Activated naive CD8-positive, alpha-beta T cell treated with anti-CD3 and anti-CD28 coated beads, Interleukin-2, amount 50 U/mL, for 24 hours (primary cell): ENCODE results near the gene SLC38A10.

Source experiments
- ATAC-seq: fragments of 150-1000 bp; cut with Tn5 transposase; one replicate; pipeline ENCODE4 v1.10.0; 2021
- DNase-seq: peaks from one replicate; pipeline ENCODE4 v3.0.0; 2021
- H3K27ac Mint-ChIP-seq: one replicate; pipeline ENCODE4 v1.8.0; 2021; ENCODE audit warnings: mild to moderate bottlenecking, mixed read lengths
- H3K27me3 Mint-ChIP-seq: one replicate; pipeline ENCODE4 v1.8.0; 2021; ENCODE audit warnings: mixed read lengths
- H3K36me3 Mint-ChIP-seq: one replicate; pipeline ENCODE4 v1.8.0; 2021; ENCODE audit warnings: low read depth, mixed read lengths
- H3K4me1 Mint-ChIP-seq: one replicate; pipeline ENCODE4 v1.8.0; 2021; ENCODE audit warnings: mixed read lengths
- H3K4me3 Mint-ChIP-seq: one replicate; pipeline ENCODE4 v1.8.0; 2021; ENCODE audit warnings: mild to moderate bottlenecking, moderate library complexity, mixed read lengths
- H3K9me3 Mint-ChIP-seq: one replicate; pipeline ENCODE4 v1.8.0; 2021; ENCODE audit warnings: mixed read lengths

Gene SLC38A10

DNA sequence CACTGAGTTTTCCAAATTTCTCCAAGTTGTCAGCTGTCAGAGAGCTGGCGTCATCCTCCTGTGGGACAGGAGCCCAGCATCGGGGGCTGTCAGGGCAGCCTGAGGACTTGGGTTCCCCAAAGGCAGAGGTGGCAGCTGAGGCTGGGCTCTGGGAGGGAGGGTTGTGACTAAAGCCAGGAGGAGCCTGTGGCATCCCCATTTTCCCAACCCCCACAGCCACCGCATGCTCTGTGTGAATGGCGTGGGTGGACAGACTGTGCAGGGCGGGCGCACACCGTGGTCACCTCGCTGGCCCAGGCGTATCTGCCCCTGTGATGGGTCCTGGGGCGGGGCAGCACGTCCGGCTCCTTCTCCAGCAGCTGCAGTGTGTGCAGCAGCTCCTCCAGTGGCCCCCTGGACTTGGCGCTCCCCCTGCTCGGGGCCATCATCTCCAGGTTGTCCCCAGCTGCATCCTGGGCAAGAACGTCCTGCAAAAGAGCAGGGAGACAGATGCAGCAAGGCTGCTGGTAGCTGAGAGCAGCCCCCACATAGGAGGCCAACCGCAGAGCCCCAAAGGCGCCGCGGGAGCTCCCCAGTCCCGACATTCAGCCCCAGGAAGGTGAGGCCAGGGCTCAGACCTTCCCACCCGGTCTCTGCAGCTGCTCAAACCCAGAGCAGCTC is 97.1 kb downstream of the SLC38A10 start:
- no peaks in the 10 kb centered on the region for H3K9me3 Mint-ChIP-seq
- H3K4me1 Mint-ChIP-seq, result no peaks in the 10 kb centered on the region
- H3K4me3 Mint-ChIP-seq, result no peak overlapping the region
- no peaks in the 10 kb centered on the region for H3K27me3 Mint-ChIP-seq
- no peak overlapping the region for H3K27ac Mint-ChIP-seq
- DNase-seq (no peak), ATAC-seq (no peak)
- H3K36me3 Mint-ChIP-seq, result no peaks in the 10 kb centered on the region

GRCh38 chr17:81197409-81197795 is 97.7 kb downstream of the SLC38A10 start:
- H3K27ac Mint-ChIP-seq, result no peak overlapping the region
- no peaks in the 10 kb centered on the region for H3K4me1 Mint-ChIP-seq
- H3K4me3 Mint-ChIP-seq, result no peak overlapping the region
- H3K9me3 Mint-ChIP-seq, result no peaks in the 10 kb centered on the region
- DNase-seq (no peak), ATAC-seq (no peak)
- no peaks in the 10 kb centered on the region for H3K36me3 Mint-ChIP-seq
- H3K27me3 Mint-ChIP-seq, result no peaks in the 10 kb centered on the region

DNA sequence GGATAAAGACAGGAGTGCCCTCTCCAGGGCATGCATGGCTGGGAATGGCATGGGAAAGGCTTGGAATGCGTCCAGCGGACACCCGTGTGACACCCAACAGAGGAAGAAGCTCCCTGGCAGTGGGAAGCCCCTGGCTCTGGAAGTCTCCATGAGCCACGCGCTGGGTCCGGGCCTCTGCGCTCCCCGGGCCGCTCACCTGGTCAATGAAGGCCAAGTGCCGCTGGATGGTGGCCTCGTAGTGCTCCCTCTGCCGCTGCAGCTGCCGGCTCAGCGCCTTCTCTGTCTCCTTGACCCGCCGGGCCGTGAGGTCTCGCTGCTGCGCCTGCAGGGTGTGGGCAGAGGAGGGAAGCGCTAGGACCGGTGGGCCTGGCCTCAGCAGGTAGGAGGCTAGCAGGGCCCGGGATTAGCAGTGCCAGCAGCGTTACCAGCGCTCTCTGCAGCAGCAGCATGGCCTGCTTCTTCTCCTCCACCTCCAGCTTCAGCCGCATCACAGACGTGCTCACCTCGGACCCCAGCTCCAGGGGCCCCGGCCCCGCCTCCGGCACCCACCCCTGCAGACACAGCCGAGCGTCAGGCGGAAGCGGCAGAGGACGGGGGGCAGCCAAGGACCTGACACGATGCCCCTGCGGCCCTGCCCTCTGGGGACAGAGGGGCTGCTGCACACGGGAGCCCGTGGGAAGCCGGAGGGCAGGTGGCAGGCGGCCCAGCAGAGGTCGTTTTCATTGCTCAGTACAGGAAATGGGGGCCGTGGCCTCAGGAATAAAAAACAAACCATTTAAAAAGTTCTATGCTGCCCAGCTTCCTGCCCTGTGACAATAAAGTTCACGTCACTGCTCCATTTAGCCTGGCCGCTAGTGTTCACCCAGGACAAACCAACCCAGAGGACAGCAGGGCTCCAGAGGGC is 98.3 kb downstream of the SLC38A10 start:
- Mint-ChIP-seq H3K9me3 (no peaks in the 10 kb centered on the region), H3K27me3 (no peaks in the 10 kb centered on the region), H3K4me1 (no peaks in the 10 kb centered on the region), H3K36me3 (no peaks in the 10 kb centered on the region), H3K27ac (no peak overlapping the region), H3K4me3 (no peak overlapping the region)
- ATAC-seq (no peak), DNase-seq (no peak)

DNA sequence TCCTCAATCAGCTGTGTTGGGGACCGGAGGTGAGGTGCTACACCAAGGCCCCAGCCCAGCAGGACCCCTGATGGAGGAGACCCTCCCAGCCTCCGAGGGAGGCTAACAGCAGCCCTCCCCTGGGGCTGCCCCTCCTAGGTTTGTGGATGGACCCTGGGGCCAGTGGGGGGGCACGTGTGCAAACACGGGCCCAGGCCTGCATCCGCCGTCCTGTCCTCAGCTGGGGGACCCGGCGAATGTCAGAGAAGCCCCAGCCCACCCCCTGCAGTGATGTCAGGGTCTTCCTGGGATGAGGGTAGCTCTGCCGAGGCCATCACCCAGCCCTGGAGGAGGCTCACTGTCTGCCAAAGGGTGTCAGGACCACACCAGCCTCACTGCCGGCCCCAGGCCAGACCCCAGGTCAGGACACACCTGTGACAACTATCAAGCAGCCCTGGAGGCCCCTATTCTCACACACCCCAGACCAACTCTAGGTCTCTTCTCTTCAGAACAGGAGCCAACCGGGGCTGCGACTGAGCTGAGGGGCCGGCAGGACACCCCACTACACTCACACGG is 99.1 kb downstream of the SLC38A10 start:
- Mint-ChIP-seq H3K27ac (no peak overlapping the region), H3K36me3 (no peaks in the 10 kb centered on the region), H3K4me3 (no peak overlapping the region), H3K9me3 (no peaks in the 10 kb centered on the region), H3K27me3 (no peaks in the 10 kb centered on the region), H3K4me1 (no peaks in the 10 kb centered on the region)
- DNase-seq, result no peak
- ATAC-seq, result no peak
